Measurements from ENCODE around the gene KCNMB2. TPM values are rescaled to one million over a fixed set of nuclear protein-coding genes. Genes with fewer than 3 reads are reported as not detected.

The KCNMB2 gene
- total RNA-seq, 1 experiment from 2014 or later = not detected

- no peak for DNase-seq (ENCODE audit: low spot score)
- ChIA-PET CTCF (no interaction called here), POLR2A (no interaction called here)
- H3K4me1 Mint-ChIP-seq = no peaks in the 10 kb centered on the region
- TF ChIP-seq FOXJ3 (CRISPR knock-in tag; IDR thresholded peaks at IDR 0.05; ENCODE audit: borderline replicate concordance) (no peak), MAX (CRISPR knock-in tag; IDR thresholded peaks at IDR 0.05) (no peak)
- H3K27me3 Mint-ChIP-seq (ENCODE audit: low read depth) = peaks cover 6% of the 10 kb centered on the region; the same call in 1 of the 2 replicates
- H3K36me3 Mint-ChIP-seq = peaks cover 11% of the 10 kb centered on the region
- ATAC-seq = no peak
- H3K4me3 Mint-ChIP-seq = no peak overlapping the region
- peaks cover 31% of the 10 kb centered on the region for H3K9me3 Mint-ChIP-seq
- no peak overlapping the region for H3K27ac Mint-ChIP-seq
Observed at GRCh38 chr3:178634975-178635374, 98.7 kb downstream of the KCNMB2 start.

- TF ChIP-seq ZMAT4 (CRISPR knock-in tag; IDR thresholded peaks at IDR 0.05) (no peak), CDX4 (CRISPR knock-in tag; IDR thresholded peaks at IDR 0.05; ENCODE audit: borderline replicate concordance) (no peak), GABPB1 (CRISPR knock-in tag; IDR thresholded peaks at IDR 0.05) (no peak)
- no peak overlapping the region for H3K27ac Mint-ChIP-seq
- no peak overlapping the region for H3K4me3 Mint-ChIP-seq
- ATAC-seq (no peak), DNase-seq (ENCODE audit: low spot score) (no peak)
- peaks cover 21% of the 10 kb centered on the region for H3K9me3 Mint-ChIP-seq
- ChIA-PET CTCF (no interaction called here), POLR2A (no interaction called here)
- H3K36me3 Mint-ChIP-seq = peaks cover 8% of the 10 kb centered on the region
- H3K27me3 Mint-ChIP-seq (ENCODE audit: low read depth) = peaks cover 6% of the 10 kb centered on the region; the same call in 1 of the 2 replicates
- H3K4me1 Mint-ChIP-seq = no peaks in the 10 kb centered on the region
Observed at GRCh38 chr3:178637802-178638201, 101.6 kb downstream of the KCNMB2 start.

GRCh38 chr3:178645503-178645902, 109.3 kb downstream of the KCNMB2 start:
- POLR2A ChIA-PET = no interaction called here
- no peak overlapping the region for H3K27ac Mint-ChIP-seq
- H3K36me3 Mint-ChIP-seq = no peaks in the 10 kb centered on the region
- no peaks in the 10 kb centered on the region for H3K4me1 Mint-ChIP-seq
- DNase-seq (ENCODE audit: low spot score) (no peak), ATAC-seq (no peak; the same call in none of the 2 replicates)
- CTCF ChIA-PET = no interaction called here
- H3K27me3 Mint-ChIP-seq (ENCODE audit: low read depth) = no peaks in the 10 kb centered on the region
- TF ChIP-seq SP1 (CRISPR knock-in tag; conservative IDR thresholded peaks at IDR 0.05) (no peak), EMX1 (CRISPR knock-in tag; IDR thresholded peaks at IDR 0.05) (no peak), CDX4 (CRISPR knock-in tag; IDR thresholded peaks at IDR 0.05; ENCODE audit: borderline replicate concordance) (no peak), ATF2 (CRISPR knock-in tag; IDR thresholded peaks at IDR 0.05; ENCODE audit: borderline replicate concordance, low read depth) (no peak), ZSCAN18 (CRISPR knock-in tag; IDR thresholded peaks at IDR 0.05) (no peak)
- no peak overlapping the region for H3K4me3 Mint-ChIP-seq
- H3K9me3 Mint-ChIP-seq = peaks cover 8% of the 10 kb centered on the region

GRCh38 chr3:178646186-178646862, 110.1 kb downstream of the KCNMB2 start:
- DNase-seq (ENCODE audit: low spot score) (no peak), ATAC-seq (no peak)
- H3K4me1 Mint-ChIP-seq = no peaks in the 10 kb centered on the region
- H3K9me3 Mint-ChIP-seq = peaks cover 16% of the 10 kb centered on the region
- no peak for TF ChIP-seq ATF2 (CRISPR knock-in tag; IDR thresholded peaks at IDR 0.05; ENCODE audit: borderline replicate concordance, low read depth)
- TF ChIP-seq PRRX2 (CRISPR knock-in tag; IDR thresholded peaks at IDR 0.05) = no peak
- TF ChIP-seq TEAD1 (CRISPR knock-in tag; IDR thresholded peaks at IDR 0.05) = no peak
- no peak for TF ChIP-seq CREB1 (CRISPR knock-in tag; IDR thresholded peaks at IDR 0.05)
- no peak for TF ChIP-seq NFE2L1 (CRISPR knock-in tag; IDR thresholded peaks at IDR 0.05)
- no peak for TF ChIP-seq MXD4 (CRISPR knock-in tag; IDR thresholded peaks at IDR 0.05; ENCODE audit: borderline replicate concordance)
- no peak for TF ChIP-seq ZMAT4 (CRISPR knock-in tag; IDR thresholded peaks at IDR 0.05)
- TF ChIP-seq CREM (CRISPR knock-in tag; IDR thresholded peaks at IDR 0.05) = no peak
- TF ChIP-seq ZBTB43 (CRISPR knock-in tag; IDR thresholded peaks at IDR 0.05) = no peak
- TF ChIP-seq ZNF396 (CRISPR knock-in tag; IDR thresholded peaks at IDR 0.05; ENCODE audit: borderline replicate concordance) = no peak
- TF ChIP-seq RELA (CRISPR knock-in tag; IDR thresholded peaks at IDR 0.05; ENCODE audit: borderline replicate concordance) = no peak
- TF ChIP-seq GABPB1 (CRISPR knock-in tag; IDR thresholded peaks at IDR 0.05) = no peak
- H3K27me3 Mint-ChIP-seq (ENCODE audit: low read depth) = no peaks in the 10 kb centered on the region
- POLR2A ChIA-PET = no interaction called here
- no peaks in the 10 kb centered on the region for H3K36me3 Mint-ChIP-seq
- no peak overlapping the region for H3K4me3 Mint-ChIP-seq
- H3K27ac Mint-ChIP-seq = no peak overlapping the region
- CTCF ChIA-PET = interaction anchor here (0.9 kb wide), 1 partner anchor 210 kb away, joined by 3 read pairs; no protein-coding TSS in a partner anchor
